Measurements from ENCODE around the gene ARHGDIB.

ARHGDIB gene

GRCh38 chr12:14961466-14962152, at the start of gene ARHGDIB:
Gene ARHGDIB (minus strand): TSS chr12:14961601. CDS start chr12:14950712, 10,889 bp downstream.
- DNase-seq (ENCODE audit: low spot score) = no peak

DNA sequence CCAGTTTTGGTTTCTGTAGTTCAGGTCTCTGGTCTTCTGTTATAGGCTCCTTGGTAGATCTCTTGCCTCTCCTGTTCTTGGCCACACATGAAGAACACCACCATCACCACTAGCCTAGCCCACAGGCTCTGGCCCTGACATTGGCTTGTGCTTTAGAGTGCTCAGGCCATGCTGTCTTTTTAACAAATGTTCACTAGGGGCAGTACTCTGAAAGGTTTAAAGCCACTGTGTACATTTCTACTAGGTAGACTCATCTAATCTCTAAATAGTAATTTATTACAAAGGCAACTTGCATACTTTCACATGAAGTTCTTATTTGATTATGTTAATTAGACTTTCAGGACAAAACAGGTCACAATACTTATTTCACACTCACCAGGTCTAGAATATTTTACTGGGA, 49.8 kb upstream of the ARHGDIB start:
- DNase-seq (ENCODE audit: low spot score) = no peak

DNA sequence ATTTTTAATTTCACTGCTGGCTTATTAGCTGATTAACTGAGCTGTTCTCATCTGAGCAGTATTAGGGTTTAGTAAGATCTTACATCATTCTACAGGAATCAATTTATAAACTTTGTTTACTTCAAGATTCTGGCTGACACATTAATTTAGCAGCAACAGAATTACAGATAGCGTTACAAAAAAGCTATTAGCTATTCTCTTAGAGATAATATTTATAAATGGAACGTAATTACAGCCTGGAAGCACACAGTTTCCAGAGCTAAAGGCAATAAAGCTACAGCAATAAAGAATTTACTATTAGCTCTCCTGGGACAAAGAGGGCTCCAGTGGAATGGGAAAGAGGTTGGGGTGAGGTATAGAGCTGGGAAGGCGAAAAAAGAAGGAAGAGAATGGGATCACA, 46.1 kb upstream of the ARHGDIB start:
- no peak for DNase-seq (ENCODE audit: low spot score)

DNA sequence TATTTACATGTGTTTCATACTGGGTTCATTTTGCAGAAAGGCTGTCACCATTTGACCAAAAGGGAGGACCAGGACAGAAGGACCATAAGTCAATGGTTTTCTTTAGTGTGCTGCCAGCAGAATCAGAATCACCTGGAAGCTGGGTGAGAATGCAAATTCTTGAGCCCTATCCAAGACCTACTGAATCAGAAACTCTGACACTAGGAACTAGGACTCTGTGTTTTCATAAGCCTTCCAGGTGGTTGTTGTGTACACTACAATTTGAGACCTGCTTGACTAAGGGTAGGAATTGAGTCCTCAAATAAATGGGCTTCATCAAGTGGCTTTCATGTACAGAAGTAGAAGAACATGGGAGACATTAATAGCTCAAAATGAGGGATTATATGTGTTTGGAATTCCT, 43.7 kb upstream of the ARHGDIB start:
- no peak for DNase-seq (ENCODE audit: low spot score)

DNA sequence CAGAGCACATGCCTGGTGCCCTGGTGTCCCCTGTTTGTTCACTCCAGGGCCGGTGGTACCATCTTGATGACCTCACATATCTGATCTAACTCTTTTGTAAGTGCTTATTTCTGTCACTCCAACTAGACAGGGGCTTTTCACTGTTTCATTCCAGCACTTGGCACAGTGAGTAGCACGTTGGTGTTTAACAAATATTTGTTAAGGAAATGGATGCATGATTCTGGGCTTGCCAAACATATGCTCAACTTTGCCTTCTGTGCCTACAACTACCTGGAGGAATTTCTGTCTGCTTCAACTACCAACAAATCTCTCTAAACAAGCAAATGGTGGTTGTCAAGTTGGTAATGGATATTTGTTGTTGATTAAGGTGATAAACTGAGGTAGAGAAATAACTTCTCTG, 43.0 kb upstream of the ARHGDIB start:
- no peak for DNase-seq (ENCODE audit: low spot score)

- DNase-seq (ENCODE audit: low spot score) = no peak
Observed at GRCh38 chr12:15001733-15002382, 40.5 kb upstream of the ARHGDIB start.

DNA sequence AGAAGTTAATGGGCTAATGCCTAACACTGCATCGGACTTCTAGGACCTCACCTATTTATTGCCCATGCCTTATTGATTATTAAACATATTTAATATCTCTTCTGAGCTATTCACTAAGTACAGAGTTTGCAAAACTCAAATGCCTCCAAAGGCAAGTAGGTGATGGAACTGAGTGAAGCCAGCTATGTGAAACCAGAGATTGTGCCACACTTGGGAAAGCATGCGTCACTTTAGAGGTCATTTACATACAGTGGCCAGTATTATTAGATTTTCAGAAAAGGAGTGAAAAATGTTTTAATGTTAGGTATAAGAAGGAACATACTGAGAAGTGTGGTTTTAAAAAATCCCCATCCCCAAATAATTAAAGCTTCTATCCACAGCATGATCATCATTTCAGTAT, 39.2 kb upstream of the ARHGDIB start:
- no peak for DNase-seq (ENCODE audit: low spot score)

GRCh38 chr12:14999695-15000365, 38.4 kb upstream of the ARHGDIB start:
- peak; percentile 38 for DNase-seq (ENCODE audit: low spot score)

DNA sequence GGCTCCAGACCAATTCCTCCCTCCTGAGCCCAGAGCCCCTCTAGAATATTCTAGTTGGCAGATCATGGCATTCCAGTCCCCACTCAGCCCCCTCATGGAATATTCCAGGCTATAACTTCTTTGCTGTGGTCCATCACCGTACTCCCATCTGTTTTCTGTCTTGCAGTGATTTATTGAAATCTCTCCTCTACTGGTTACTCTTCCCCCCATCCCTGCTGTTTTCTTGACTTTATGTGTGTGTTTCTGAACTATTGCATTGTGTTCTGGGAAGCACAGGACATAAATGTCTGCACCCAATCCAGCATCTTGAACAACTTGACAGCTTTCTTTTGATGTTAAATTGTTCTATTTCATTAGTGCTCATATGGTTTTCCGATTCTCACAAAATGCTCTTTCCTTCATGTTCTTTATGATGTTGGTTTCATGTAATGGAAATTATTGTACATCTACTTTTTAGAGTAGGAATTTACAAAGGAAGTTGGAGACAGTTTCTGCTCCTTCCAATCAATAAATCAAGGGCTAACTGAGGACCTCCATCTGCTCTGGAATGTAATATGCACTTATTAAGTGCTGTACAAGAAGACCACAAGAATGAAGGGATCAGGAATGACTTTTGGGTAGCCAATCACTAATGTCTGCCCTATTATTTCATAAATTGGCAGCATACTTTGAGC, 37.8 kb upstream of the ARHGDIB start:
- no peak for DNase-seq (ENCODE audit: low spot score)

DNA sequence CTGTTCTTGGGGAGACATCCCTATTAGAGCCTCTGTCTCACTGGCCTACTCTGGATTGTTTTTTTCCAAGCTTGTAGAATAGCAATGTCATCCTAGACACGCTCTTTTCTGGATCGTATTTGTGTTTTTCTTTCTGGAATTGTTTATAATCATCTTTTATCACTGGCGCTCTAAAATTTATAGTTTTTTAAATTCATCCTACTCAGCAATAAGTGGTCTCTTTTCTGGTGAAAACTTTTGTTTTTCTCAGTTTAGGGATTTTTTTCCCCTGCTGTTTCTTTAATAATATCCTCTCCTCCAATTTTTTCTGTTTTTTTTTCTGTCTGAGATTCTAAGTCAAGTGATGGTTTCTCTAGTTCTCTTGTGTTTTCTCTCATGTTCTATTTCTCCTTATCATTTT, 36.6 kb upstream of the ARHGDIB start:
- DNase-seq (ENCODE audit: low spot score) = no peak

GRCh38 chr12:14995583-14996425, 34.4 kb upstream of the ARHGDIB start:
- peak; percentile 53 for DNase-seq (ENCODE audit: low spot score)

- no peak for DNase-seq (ENCODE audit: low spot score)
Observed at GRCh38 chr12:14994610-14995009, 33.2 kb upstream of the ARHGDIB start.

GRCh38 chr12:14993537-14994266, 32.3 kb upstream of the ARHGDIB start:
- DNase-seq (ENCODE audit: low spot score) = no peak

DNA sequence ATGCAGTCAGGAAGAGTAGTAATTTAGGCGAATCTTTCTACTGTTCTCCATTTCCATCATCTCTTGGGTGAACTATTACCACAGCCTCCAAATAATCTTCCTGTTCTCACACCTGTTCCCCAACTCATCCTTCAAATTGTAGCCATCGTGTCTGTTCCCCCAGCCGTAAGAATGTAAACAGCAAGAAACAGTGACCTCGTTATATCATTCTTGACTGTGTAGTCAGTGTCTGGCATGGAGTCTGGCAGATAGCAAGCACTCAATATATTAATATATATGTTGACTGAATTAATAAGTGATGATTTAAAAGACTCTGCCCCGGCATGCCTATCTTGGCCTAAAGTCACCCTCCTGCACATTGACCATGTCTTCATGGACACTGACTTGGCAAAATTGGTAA, 31.7 kb upstream of the ARHGDIB start:
- DNase-seq (ENCODE audit: low spot score) = no peak

- no peak for DNase-seq (ENCODE audit: low spot score)
Observed at GRCh38 chr12:14992673-14993072, 31.3 kb upstream of the ARHGDIB start.

- DNase-seq (ENCODE audit: low spot score) = no peak
Observed at GRCh38 chr12:14991069-14991468, 29.7 kb upstream of the ARHGDIB start.

DNA sequence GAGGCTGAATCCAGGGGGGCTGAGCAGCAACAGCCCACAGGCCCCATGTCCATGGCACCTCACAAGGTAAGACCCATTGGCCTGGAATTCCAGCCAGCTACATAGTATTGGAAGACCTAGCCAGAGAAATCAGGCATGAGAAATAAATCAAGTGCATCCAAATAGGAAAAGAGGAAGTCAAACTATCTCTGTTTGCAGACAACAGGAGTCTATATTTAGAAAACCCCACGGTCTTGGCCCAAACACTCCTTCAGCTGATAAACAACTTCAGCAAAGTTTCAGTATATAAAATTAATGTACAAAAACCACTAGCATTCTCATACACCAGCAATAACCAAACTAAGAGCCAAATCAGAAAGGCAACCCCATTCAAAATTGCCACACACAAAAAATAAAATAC, 28.4 kb upstream of the ARHGDIB start:
- no peak for DNase-seq (ENCODE audit: low spot score)

DNA sequence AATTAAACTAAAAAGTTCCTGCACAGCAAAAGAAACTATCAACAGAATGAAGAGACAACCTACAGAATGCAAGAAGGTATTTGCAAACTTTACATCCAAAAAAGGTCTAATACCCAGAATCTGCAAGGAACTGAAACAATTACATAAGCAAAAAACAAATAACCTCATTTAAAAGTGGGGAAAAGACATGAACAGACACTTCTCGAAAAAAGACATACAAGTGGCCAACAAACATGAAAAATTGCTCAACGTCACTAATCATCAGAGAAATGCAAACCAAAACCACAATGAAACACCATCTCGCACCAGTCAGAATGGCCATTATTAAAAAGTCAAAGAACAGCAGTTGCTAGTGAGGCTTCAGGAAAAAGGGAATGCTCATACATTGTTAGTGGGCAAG, 26.6 kb upstream of the ARHGDIB start:
- no peak for DNase-seq (ENCODE audit: low spot score)

- no peak for DNase-seq (ENCODE audit: low spot score)
Observed at GRCh38 chr12:14986449-14986848, 25.0 kb upstream of the ARHGDIB start.

- no peak for DNase-seq (ENCODE audit: low spot score)
Observed at GRCh38 chr12:14984766-14985285, 23.4 kb upstream of the ARHGDIB start.

- DNase-seq (ENCODE audit: low spot score) = peak; percentile 76
Observed at GRCh38 chr12:14984036-14984435, 22.6 kb upstream of the ARHGDIB start.
